DOHH2 (cell line): Measurements from ENCODE around the gene AFP.

ENCODE experiments used
- EZH2phosphoT487 ChIP-seq: fragments of 200-600 bp; sonication (generic); IDR thresholded peaks from 2 replicates; pipeline ENCODE4 v1.6.1; 2017; ENCODE audit warnings: borderline replicate concordance, mild to moderate bottlenecking, antibody characterized with exemption, low read length, moderate library complexity, mixed read lengths
- TF ChIP-seq, protein P1 (sequence below): fragments of 200-600 bp; sonication (generic); IDR thresholded peaks from one replicate; pipeline ENCODE4 v1.5.1; 2014; ENCODE audit warnings: antibody characterized with exemption, mild to moderate bottlenecking, low read depth, low read length; ENCODE audit not compliant: poor library complexity, severe bottlenecking

DNA sequence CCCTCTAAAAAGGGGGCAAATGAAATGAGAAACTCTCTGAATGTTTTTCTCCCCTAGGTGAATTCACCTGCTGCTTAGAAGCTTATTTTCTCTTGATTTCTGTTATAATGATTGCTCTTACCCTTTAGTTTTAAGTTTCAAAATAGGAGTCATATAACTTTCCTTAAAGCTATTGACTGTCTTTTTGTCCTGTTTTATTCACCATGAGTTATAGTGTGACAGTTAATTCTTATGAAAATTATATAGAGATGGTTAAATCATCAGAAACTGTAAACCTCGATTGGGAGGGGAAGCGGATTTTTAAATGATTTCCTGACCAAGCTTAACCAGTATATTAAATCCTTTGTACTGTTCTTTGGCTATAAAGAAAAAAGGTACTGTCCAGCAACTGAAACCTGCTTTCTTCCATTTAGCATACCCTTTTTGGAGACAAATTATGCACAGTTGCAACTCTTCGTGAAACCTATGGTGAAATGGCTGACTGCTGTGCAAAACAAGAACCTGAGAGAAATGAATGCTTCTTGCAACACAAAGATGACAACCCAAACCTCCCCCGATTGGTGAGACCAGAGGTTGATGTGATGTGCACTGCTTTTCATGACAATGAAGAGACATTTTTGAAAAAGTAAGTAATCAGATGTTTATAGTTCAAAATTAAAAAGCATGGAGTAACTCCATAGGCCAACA, 27.7 kb upstream of the AFP start:
- TF ChIP-seq, protein P1, sequence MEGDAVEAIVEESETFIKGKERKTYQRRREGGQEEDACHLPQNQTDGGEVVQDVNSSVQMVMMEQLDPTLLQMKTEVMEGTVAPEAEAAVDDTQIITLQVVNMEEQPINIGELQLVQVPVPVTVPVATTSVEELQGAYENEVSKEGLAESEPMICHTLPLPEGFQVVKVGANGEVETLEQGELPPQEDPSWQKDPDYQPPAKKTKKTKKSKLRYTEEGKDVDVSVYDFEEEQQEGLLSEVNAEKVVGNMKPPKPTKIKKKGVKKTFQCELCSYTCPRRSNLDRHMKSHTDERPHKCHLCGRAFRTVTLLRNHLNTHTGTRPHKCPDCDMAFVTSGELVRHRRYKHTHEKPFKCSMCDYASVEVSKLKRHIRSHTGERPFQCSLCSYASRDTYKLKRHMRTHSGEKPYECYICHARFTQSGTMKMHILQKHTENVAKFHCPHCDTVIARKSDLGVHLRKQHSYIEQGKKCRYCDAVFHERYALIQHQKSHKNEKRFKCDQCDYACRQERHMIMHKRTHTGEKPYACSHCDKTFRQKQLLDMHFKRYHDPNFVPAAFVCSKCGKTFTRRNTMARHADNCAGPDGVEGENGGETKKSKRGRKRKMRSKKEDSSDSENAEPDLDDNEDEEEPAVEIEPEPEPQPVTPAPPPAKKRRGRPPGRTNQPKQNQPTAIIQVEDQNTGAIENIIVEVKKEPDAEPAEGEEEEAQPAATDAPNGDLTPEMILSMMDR: no peak
- TF ChIP-seq EZH2phosphoT487: no peak
